LoVo (cell line): ENCODE results near the gene NLRP8.
"Not testable (repeated sequence)": the region's sequence is repeated elsewhere in the genome, so short reads cannot be mapped to it uniquely, and the experiment has no call there.

Experiments used
- DNase-seq: peaks from one replicate; pipeline ENCODE4 v3.0.0-alpha.2; 2016; ENCODE audit warnings: low spot score

Gene NLRP8

GRCh38 chr19:55980415-55980814, 32.8 kb downstream of the NLRP8 start:
- no peak for DNase-seq

DNA sequence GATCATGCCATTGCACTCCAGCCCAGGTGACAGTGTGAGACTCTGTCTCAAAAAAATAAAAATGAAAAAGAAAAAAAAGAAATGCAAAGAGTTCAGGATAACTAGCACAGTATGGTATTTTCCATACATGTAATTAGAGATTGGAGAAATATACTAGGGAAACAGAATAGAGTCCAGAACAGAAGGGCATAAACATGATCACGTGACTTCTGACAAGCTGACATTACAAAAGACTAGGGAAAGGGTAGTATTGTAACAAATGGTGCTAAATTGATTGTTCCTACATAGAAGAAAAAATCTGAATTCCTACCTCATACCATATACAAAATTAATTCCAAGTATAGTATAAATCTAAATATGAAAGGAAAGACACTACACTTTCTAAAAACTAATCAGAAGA, 37.6 kb downstream of the NLRP8 start:
- DNase-seq = no peak

- no peak for DNase-seq
These were observed 38.9 kb downstream of the NLRP8 start, which contains the start of gene NLRP5 for GRCh38 chr19:55986487-55986886. Gene NLRP5 (plus strand): TSS chr19:55986775.

- no peak for DNase-seq
These were observed 43.2 kb downstream of the NLRP8 start for GRCh38 chr19:55990831-55991230.

DNA sequence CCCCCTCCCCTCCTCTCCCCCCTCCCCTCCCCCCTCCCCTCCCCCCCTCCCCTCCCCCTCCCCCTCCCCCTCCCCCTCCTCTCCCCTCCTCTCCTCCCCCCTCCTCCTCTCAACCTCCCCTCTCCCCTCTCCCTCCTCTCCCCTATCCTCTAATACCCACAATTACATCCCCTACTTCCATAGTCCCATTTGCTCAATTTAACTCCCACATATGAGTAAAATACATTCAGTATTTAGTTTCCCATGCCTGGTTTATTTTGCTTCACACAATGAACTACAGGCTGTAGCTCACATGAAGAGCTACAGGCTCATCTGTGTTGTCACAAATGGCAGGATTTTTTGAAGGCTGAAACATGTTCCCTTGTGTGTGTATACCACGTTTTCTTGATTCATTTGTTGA, 45.9 kb downstream of the NLRP8 start:
- DNase-seq = no peak

DNA sequence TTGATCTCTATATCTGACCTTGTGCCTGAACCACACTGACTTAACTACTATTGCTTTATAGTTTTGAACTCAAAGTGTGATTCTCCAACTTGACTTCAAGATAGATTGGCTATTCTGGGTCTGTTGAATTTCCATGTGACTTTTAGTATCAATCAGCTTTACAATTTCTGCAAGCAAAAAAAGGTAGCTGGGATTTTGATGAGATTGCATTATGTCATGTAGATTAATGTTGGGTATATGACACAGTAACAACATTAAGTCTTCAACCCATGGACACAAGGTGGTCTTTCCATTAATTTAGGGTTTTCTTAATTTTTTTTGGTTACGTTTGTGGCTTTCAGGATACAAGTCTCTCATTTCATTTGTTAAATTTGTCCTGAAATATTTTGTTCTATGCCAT, 67.1 kb downstream of the NLRP8 start:
- DNase-seq = no peak

DNA sequence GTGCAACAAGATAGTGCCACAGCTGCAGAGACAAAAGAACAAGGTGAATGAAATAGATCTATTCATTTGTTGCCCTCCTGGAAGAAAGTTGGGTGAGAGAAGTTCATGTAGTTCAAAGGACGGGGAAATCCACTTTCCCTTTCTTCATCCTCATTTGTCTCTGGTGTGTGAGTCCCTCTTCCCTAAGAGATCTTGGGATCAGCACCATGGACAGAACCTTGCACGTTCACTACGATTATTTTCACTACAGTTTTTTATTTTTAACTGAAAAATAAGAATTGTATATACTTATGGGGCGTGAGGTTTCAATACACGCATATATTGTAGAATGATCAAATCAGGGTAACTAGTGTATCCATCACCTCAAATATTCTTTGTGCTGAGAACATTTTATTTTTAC, 68.1 kb downstream of the NLRP8 start:
- peak; percentile 3 for DNase-seq

DNA sequence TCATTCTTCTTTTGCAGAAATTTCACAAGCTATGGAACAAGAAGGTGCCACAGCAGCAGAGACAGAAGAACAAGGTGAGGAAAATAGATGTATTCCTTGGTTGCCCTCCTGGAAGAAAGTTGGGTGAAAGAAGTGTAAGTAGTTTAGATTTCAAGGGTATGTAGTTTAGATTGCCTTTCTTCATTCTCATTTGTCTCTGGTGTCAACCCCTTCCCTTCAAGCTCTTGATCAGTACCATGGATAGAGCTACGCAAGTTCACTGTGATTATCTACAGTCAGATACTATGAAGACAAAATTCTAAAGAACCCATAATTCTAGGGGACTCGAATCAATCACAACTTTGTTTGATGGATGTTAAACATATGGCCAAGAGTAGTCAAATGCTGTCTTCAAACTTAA, 71.7 kb downstream of the NLRP8 start:
- DNase-seq = not testable (repeated sequence)

DNA sequence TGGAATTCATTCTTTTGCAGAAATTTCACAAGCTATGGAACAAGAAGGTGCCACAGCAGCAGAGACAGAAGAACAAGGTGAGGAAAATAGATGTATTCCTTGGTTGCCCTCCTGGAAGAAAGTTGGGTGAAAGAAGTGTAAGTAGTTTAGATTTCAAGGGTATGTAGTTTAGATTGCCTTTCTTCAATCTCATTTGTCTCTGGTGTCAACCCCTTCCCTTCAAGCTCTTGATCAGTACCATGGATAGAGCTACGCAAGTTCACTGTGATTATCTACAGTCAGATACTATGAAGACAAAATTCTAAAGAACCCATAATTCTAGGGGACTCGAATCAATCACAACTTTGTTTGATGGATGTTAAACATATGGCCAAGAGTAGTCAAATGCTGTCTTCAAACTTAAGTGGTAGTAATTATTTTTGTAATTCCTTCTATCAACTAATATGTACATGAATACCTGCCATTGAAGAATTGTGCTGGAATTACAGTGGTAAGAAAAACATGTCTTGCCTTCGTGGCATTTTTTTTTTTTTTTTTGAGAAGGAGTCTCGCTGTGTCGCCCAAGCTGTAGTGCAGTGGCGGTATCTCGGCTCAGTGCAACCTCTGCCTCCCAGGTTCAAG, 72.8 kb downstream of the NLRP8 start:
- not testable (repeated sequence) for DNase-seq

- no peak for DNase-seq
These were observed 79.1 kb downstream of the NLRP8 start for GRCh38 chr19:56026769-56027168.
